Fibroblast of villous mesenchyme (primary cell): ENCODE measurements around the gene PAX7. TPM values are rescaled to one million over a fixed set of nuclear protein-coding genes. Genes with fewer than 3 reads are reported as not detected.

ENCODE experiments used
- DNase-seq: peaks from one replicate; pipeline ENCODE4 v3.0.0-alpha.2; 2010; ENCODE audit warnings: low read depth
- H3K4me3 ChIP-seq: 2 replicates; pipeline ENCODE4 v1.5.1; 2011; ENCODE audit warnings: low read depth, mild to moderate bottlenecking, low read length
- total RNA-seq: library from RNA; depleted of rRNA; stranded (reverse); fragments of >200 nt; gene quantifications from 2 replicates; pipeline ENCODE4 v1.2.3, GENCODE V29; 2012
- TF ChIP-seq, protein P1 (sequence below): IDR thresholded peaks from 2 replicates; pipeline ENCODE4 v1.5.1; 2012; ENCODE audit warnings: low read depth, mild to moderate bottlenecking, low read length; ENCODE audit not compliant: insufficient read depth

PAX7 gene
- total RNA-seq, 1 donor, result not detected

DNA sequence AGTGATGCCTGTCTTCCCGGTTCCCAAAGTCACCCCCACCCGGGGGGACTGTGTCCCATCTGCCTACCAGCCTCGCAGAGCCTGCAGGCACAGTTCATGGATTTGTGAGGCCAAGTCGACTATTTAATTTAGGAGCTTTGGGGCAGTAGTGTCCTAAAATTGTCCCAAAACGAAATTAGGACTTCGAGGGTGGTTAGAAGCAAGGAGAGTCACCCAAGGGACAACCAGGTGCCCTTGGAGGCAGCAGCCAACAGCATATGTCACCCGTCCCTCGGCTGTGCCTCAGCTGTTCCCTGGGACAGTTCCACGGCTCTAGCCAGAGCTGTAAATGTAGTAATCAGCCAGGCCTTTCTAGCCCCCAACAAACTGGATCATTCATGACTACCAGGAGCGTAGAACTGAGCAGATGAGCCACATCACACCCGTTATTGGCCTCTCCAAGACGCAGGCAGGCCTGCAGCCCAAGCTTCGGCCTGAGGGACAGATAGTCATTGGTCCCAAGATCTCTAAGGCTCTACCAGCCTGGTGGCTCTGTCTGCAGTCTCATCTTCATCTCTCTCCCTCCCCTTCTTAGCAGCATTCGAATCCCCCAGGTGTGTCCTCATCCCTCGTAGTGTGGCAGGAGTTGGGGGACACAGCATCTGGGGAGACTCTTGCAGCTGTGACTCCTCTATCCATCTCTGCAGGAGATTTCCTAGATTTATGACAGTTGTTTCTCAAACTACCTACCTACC is 2.9 kb downstream of the PAX7 start:
- H3K4me3 ChIP-seq, result no peak overlapping the region
- DNase-seq, result no peak
- TF ChIP-seq, protein P1, sequence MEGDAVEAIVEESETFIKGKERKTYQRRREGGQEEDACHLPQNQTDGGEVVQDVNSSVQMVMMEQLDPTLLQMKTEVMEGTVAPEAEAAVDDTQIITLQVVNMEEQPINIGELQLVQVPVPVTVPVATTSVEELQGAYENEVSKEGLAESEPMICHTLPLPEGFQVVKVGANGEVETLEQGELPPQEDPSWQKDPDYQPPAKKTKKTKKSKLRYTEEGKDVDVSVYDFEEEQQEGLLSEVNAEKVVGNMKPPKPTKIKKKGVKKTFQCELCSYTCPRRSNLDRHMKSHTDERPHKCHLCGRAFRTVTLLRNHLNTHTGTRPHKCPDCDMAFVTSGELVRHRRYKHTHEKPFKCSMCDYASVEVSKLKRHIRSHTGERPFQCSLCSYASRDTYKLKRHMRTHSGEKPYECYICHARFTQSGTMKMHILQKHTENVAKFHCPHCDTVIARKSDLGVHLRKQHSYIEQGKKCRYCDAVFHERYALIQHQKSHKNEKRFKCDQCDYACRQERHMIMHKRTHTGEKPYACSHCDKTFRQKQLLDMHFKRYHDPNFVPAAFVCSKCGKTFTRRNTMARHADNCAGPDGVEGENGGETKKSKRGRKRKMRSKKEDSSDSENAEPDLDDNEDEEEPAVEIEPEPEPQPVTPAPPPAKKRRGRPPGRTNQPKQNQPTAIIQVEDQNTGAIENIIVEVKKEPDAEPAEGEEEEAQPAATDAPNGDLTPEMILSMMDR, result no peak

DNA sequence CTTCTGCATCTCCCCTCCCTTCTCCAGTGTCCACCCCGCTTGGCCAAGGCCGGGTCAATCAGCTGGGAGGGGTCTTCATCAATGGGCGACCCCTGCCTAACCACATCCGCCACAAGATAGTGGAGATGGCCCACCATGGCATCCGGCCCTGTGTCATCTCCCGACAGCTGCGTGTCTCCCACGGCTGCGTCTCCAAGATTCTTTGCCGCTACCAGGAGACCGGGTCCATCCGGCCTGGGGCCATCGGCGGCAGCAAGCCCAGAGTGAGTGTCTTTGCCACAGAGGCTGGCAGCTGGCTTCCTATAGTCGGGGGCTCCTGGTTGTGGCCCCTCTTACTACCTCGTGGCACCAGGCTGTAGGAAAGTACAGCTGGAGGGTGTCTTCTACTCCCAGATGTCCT is 3.6 kb downstream of the PAX7 start:
- DNase-seq, result no peak
- TF ChIP-seq, protein P1, result no peak
- no peak overlapping the region for H3K4me3 ChIP-seq

DNA sequence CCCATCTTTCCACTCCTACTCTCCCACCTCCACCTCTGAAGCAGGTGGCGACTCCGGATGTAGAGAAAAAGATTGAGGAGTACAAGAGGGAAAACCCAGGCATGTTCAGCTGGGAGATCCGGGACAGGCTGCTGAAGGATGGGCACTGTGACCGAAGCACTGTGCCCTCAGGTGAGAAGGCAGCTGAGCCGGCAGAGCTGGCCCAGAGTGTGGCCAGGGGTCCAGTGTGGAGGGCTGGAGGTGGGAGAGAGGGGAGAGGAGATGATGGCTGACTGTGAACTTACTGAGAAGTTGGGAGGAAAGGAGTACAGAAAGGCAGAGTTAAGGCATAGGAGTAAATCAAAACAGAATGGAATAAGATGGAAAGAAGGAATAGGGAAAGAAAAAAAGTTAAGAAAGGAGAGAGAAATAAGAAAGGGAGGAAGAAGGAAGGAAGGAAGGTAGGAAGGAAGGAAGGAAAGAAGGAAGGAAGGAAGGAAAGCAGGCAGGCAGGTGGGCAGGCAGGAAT is 4.5 kb downstream of the PAX7 start:
- DNase-seq, result no peak
- no peak overlapping the region for H3K4me3 ChIP-seq
- TF ChIP-seq, protein P1, result no peak

DNA sequence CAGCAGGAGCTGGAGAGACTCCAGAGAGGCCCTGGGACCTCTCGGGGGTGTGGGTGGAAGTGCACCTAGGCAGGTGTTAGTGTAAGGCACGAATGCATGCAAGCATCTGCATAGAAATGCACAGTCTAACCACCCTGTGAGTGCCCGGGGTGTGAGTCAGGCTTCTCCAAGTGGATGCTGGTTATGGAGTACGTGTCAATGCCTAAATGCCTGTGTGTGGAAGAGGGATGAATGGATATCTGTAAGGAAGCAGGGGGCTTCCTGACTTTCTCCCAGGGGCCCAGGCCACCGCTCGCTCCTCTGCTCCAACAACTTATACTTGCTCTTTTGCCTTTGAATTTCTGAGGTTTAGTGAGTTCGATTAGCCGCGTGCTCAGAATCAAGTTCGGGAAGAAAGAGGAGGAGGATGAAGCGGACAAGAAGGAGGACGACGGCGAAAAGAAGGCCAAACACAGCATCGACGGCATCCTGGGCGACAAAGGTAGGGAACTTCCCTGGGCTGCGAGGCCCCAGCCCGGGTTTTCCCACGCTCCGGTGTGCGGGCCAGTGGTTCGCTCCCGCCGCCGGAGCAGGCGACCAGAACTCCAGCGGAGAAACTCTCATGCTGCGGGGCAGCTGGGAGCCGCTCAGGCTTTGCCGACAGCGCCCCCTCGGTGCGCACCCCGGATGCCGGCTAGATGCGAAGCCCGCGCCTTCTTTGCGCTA is 5.4 kb downstream of the PAX7 start:
- no peak for DNase-seq
- TF ChIP-seq, protein P1, result no peak
- no peak overlapping the region for H3K4me3 ChIP-seq

DNA sequence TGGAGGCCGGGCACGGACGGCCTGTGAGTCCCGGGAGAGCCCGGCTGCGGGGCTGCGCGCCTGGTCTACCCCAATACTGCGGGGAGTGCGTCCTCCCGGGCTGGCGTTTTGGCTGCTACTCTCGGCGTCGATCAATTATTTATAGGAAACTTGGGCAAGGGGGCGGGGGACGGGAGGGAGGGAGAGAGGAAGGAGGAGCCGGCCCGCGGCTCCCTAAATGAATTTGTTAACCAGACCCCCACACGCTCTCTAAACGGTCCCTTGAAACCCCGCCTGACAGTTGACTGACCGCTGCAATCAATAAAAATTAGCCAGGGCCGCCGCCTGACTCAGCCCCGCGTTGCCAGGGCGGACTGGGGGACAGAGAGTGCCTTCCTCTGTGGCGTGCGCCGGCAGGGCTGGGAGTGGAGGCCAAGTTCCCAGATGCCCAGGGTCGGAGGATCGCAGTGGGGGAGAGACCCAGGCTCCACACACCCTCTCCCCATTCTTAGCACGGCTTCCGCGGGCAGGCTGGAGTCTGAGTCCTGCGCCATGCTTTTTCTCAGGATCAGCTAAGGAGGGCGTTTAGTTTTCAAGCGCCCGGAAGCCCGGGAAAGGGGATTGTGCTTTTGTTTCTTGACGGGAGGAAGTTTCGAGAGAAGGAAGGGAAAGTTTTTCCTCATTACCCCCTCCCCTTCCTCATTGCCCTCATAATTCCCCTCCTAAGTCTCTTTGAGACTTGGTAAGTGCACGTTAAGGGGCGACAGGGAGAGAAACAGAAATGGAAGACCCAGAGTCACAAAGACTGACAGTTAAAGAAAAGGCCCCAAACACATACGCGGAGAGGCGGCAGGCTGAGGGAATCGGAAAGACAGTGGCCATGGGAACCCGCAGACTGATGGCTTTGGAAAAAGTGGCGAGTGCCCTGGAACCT is 6.2 kb downstream of the PAX7 start:
- no peak overlapping the region for H3K4me3 ChIP-seq
- DNase-seq, result no peak
- TF ChIP-seq, protein P1, result no peak

DNA sequence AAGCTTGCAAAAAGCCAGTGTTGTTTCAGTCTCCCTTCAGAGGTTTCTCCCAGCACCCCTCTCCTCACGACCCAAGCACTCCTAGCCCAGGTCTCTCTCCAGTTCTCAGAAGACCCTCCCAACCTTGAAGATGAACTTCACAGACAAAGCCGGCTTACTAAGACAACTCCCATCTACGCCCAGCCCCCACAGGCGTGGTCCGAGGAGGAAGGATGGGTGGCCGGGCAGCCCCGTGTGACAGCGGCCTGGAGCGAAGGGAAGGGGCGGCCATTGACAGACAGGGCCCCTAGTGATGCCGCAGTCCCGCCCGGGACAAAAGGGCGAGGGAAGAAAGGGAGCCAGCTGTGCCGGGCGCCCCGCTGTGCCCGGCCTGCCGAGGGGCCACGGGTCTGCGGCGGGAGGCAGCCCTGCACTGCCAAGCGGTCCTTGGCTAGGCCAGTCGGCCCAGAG is 6.9 kb downstream of the PAX7 start:
- TF ChIP-seq, protein P1, result no peak
- no peak for DNase-seq
- H3K4me3 ChIP-seq, result no peak overlapping the region
